ENCODE measurements around the gene STK16. TPM values are rescaled to one million over a fixed set of nuclear protein-coding genes. Genes with fewer than 3 reads are reported as not detected.

STK16 gene
- total and polyA plus RNA-seq, 2 of the 13 experiments (the other 11 are each of a cell fraction or from before 2014, with no cell fraction given), result 28.0 to 50.9 TPM

DNA sequence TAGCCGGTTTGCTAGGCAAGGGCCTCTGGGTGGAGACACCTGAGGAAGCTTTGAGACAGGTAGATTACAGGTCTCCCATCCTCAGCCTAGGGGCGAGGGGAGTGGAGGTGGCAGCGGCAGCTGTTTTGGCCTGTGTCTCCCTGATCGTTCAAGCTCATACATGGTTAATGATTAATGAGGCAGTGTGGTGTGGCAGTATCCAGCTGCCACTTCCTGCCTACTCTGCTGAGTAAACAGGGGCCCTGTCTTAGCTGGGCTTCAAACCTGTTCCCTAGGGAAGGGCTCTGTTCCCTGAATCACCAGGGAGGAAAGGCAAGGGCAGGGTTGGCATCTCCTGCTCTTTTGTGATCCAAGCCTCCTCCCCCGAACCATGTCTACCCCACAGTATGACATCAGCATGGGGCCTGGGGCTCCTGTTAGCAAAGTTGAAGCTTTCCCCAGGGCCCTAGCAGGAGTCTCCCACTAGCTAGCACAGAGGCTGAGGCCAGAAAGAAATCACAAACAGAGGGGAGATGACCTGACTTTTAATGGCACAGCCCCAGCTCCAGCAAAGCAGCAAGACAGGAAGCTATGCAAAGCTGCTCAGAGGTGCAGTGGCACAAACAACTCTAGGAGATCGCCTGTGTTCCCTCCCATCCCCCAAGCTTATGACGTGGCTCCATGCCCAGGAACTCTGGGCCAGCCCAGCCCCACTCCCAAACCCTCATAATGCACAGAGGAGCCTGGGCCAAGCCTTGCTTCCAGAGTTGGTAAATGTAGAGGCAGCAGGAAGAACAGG, 4.1 kb downstream of the STK16 start (continued):
- TF ChIP-seq, protein P1, sequence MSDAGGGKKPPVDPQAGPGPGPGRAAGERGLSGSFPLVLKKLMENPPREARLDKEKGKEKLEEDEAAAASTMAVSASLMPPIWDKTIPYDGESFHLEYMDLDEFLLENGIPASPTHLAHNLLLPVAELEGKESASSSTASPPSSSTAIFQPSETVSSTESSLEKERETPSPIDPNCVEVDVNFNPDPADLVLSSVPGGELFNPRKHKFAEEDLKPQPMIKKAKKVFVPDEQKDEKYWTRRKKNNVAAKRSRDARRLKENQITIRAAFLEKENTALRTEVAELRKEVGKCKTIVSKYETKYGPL (CRISPR knock-in tag; IDR thresholded peaks at IDR 0.05), result no peak
- TF ChIP-seq, protein P2, sequence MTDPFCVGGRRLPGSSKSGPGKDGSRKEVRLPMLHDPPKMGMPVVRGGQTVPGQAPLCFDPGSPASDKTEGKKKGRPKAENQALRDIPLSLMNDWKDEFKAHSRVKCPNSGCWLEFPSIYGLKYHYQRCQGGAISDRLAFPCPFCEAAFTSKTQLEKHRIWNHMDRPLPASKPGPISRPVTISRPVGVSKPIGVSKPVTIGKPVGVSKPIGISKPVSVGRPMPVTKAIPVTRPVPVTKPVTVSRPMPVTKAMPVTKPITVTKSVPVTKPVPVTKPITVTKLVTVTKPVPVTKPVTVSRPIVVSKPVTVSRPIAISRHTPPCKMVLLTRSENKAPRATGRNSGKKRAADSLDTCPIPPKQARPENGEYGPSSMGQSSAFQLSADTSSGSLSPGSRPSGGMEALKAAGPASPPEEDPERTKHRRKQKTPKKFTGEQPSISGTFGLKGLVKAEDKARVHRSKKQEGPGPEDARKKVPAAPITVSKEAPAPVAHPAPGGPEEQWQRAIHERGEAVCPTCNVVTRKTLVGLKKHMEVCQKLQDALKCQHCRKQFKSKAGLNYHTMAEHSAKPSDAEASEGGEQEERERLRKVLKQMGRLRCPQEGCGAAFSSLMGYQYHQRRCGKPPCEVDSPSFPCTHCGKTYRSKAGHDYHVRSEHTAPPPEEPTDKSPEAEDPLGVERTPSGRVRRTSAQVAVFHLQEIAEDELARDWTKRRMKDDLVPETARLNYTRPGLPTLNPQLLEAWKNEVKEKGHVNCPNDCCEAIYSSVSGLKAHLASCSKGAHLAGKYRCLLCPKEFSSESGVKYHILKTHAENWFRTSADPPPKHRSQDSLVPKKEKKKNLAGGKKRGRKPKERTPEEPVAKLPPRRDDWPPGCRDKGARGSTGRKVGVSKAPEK (CRISPR knock-in tag; IDR thresholded peaks at IDR 0.05; ENCODE audit: borderline replicate concordance), result no peak; the same call in 1 of the 2 replicates
- TF ChIP-seq HNRNPUL1 (IDR thresholded peaks at IDR 0.05; ENCODE audit: low read depth, low read length) (peak; percentile 90; the same call in 1 of the 2 replicates), CC2D1A (CRISPR knock-in tag; IDR thresholded peaks at IDR 0.05) (0 out of 2 replicates have a peak, but pooled peaks have one; percentile 10), SETDB1 (CRISPR knock-in tag; IDR thresholded peaks at IDR 0.05; ENCODE audit: borderline replicate concordance) (no peak), ZNF788 (CRISPR knock-in tag; IDR thresholded peaks at IDR 0.05; ENCODE audit: borderline replicate concordance) (peak; percentile 94), ATF1 (CRISPR knock-in tag; IDR thresholded peaks at IDR 0.05) (peak; percentile 87), ZFY (CRISPR knock-in tag; IDR thresholded peaks at IDR 0.05) (peak; percentile 81), NPAS2 (CRISPR knock-in tag; IDR thresholded peaks at IDR 0.05; ENCODE audit: borderline replicate concordance) (no peak), BHLHE40 (IDR thresholded peaks at IDR 0.05; ENCODE audit: low read length) (no peak), GFI1 (CRISPR knock-in tag; IDR thresholded peaks at IDR 0.05; ENCODE audit: borderline replicate concordance) (no peak), BRD4 (CRISPR knock-in tag; IDR thresholded peaks at IDR 0.05) (peak; percentile 33; the same call in 1 of the 2 replicates), KDM1A (CRISPR knock-in tag; IDR thresholded peaks at IDR 0.05) (no peak)
- TF ChIP-seq, protein P3, sequence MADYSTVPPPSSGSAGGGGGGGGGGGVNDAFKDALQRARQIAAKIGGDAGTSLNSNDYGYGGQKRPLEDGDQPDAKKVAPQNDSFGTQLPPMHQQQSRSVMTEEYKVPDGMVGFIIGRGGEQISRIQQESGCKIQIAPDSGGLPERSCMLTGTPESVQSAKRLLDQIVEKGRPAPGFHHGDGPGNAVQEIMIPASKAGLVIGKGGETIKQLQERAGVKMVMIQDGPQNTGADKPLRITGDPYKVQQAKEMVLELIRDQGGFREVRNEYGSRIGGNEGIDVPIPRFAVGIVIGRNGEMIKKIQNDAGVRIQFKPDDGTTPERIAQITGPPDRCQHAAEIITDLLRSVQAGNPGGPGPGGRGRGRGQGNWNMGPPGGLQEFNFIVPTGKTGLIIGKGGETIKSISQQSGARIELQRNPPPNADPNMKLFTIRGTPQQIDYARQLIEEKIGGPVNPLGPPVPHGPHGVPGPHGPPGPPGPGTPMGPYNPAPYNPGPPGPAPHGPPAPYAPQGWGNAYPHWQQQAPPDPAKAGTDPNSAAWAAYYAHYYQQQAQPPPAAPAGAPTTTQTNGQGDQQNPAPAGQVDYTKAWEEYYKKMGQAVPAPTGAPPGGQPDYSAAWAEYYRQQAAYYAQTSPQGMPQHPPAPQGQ (CRISPR knock-in tag; IDR thresholded peaks at IDR 0.05; ENCODE audit: borderline replicate concordance), result no peak; the same call in 1 of the 2 replicates
- TF ChIP-seq, protein P4, sequence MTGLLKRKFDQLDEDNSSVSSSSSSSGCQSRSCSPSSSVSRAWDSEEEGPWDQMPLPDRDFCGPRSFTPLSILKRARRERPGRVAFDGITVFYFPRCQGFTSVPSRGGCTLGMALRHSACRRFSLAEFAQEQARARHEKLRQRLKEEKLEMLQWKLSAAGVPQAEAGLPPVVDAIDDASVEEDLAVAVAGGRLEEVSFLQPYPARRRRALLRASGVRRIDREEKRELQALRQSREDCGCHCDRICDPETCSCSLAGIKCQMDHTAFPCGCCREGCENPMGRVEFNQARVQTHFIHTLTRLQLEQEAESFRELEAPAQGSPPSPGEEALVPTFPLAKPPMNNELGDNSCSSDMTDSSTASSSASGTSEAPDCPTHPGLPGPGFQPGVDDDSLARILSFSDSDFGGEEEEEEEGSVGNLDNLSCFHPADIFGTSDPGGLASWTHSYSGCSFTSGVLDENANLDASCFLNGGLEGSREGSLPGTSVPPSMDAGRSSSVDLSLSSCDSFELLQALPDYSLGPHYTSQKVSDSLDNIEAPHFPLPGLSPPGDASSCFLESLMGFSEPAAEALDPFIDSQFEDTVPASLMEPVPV (CRISPR knock-in tag; IDR thresholded peaks at IDR 0.05), result peak; percentile 87
- TF ChIP-seq, protein P5, sequence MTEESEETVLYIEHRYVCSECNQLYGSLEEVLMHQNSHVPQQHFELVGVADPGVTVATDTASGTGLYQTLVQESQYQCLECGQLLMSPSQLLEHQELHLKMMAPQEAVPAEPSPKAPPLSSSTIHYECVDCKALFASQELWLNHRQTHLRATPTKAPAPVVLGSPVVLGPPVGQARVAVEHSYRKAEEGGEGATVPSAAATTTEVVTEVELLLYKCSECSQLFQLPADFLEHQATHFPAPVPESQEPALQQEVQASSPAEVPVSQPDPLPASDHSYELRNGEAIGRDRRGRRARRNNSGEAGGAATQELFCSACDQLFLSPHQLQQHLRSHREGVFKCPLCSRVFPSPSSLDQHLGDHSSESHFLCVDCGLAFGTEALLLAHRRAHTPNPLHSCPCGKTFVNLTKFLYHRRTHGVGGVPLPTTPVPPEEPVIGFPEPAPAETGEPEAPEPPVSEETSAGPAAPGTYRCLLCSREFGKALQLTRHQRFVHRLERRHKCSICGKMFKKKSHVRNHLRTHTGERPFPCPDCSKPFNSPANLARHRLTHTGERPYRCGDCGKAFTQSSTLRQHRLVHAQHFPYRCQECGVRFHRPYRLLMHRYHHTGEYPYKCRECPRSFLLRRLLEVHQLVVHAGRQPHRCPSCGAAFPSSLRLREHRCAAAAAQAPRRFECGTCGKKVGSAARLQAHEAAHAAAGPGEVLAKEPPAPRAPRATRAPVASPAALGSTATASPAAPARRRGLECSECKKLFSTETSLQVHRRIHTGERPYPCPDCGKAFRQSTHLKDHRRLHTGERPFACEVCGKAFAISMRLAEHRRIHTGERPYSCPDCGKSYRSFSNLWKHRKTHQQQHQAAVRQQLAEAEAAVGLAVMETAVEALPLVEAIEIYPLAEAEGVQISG (CRISPR knock-in tag; IDR thresholded peaks at IDR 0.05), result peak; percentile 80
- TF ChIP-seq, protein P6, sequence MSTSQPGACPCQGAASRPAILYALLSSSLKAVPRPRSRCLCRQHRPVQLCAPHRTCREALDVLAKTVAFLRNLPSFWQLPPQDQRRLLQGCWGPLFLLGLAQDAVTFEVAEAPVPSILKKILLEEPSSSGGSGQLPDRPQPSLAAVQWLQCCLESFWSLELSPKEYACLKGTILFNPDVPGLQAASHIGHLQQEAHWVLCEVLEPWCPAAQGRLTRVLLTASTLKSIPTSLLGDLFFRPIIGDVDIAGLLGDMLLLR (CRISPR knock-in tag; IDR thresholded peaks at IDR 0.05), result no peak
